ENCODE results near the gene TRIM62. TPM values are rescaled to one million over a fixed set of nuclear protein-coding genes. Genes with fewer than 3 reads are reported as not detected.

Gene TRIM62
- total RNA-seq, 1 donor from 2014 or later: 4.8 TPM

DNA sequence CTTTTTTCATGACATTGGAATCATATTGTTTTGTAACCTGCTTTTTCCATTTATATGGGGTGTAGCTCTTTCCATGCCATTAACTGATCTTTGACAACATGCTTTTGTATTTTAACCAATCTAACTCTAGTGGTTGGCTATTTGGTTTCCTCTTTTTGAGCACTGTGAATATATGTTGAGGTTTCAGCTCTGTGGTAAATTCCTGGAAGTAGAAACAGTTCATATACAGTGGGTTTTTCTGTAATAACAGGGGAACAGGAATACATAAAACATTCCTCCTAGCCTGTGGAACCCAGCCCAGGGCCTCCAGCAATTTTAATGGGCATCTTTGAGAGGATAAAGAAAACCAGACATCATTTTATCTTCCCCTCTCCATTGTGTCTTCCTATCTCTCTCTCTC is 83.5 kb downstream of the TRIM62 start:
- Histone ChIP-seq H3K27me3 (ENCODE audit: control insufficient read depth, insufficient read depth, low read length) (no peaks in the 10 kb centered on the region), H3K36me3 (ENCODE audit: control insufficient read depth, insufficient read depth, low read length) (no peaks in the 10 kb centered on the region), H3K4me3 (ENCODE audit: low read depth, low read length) (no peak overlapping the region)
- TF ChIP-seq, protein P1, sequence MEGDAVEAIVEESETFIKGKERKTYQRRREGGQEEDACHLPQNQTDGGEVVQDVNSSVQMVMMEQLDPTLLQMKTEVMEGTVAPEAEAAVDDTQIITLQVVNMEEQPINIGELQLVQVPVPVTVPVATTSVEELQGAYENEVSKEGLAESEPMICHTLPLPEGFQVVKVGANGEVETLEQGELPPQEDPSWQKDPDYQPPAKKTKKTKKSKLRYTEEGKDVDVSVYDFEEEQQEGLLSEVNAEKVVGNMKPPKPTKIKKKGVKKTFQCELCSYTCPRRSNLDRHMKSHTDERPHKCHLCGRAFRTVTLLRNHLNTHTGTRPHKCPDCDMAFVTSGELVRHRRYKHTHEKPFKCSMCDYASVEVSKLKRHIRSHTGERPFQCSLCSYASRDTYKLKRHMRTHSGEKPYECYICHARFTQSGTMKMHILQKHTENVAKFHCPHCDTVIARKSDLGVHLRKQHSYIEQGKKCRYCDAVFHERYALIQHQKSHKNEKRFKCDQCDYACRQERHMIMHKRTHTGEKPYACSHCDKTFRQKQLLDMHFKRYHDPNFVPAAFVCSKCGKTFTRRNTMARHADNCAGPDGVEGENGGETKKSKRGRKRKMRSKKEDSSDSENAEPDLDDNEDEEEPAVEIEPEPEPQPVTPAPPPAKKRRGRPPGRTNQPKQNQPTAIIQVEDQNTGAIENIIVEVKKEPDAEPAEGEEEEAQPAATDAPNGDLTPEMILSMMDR (IDR thresholded peaks at IDR 0.05; ENCODE audit: insufficient read depth, low read length, poor library complexity, severe bottlenecking): no peak
- no peak for DNase-seq (ENCODE audit: low read depth)

DNA sequence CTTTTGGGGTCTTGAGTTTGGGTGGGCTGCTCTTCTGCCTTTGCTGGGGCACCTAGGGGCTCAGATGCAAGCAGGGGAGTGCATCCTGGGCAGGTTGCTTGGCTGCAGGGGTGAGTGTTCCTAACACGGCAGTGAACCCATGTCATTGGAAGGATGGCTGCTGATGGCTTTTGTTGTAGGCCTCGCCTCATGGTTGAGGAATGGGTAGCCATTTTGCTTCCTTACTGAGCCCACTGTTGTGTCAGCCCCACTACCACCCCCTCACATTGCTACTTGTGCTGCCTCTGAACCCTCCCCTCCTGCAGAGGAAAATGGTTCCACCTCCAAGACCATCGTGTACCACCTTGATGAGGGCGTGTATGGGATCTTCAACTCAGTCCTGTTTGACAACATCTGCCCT is 84.1 kb downstream of the TRIM62 start:
- Histone ChIP-seq H3K27me3 (ENCODE audit: control insufficient read depth, insufficient read depth, low read length) (no peaks in the 10 kb centered on the region), H3K36me3 (ENCODE audit: control insufficient read depth, insufficient read depth, low read length) (no peaks in the 10 kb centered on the region), H3K4me3 (ENCODE audit: low read depth, low read length) (no peak overlapping the region)
- TF ChIP-seq, protein P1 (IDR thresholded peaks at IDR 0.05; ENCODE audit: insufficient read depth, low read length, poor library complexity, severe bottlenecking): no peak
- DNase-seq (ENCODE audit: low read depth): no peak

DNA sequence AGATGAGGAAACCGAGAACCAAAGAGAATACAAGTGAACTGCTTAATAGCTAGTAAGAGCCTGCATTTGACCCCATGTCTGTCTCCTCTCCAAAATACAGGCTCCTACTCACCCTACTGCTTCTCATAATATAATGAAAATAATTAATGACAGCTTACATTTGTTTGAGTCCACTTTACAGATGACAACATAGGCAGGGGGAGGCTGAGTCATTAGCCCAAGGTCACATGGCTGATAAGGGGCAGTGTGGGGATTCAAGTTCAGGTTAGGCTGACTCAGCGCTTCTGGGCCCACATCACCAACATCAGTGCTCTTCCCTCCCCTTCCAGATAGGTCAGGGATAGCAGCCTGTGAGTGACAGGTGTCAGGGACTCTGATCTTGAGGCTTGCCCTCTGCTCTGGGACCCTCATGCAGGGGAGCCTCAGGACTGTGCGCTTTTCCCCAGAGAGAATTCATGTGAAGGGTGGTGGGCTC is 84.7 kb downstream of the TRIM62 start:
- Histone ChIP-seq H3K4me3 (ENCODE audit: low read depth, low read length) (no peak overlapping the region), H3K27me3 (ENCODE audit: control insufficient read depth, insufficient read depth, low read length) (no peaks in the 10 kb centered on the region), H3K36me3 (ENCODE audit: control insufficient read depth, insufficient read depth, low read length) (no peaks in the 10 kb centered on the region)
- no peak for DNase-seq (ENCODE audit: low read depth)
- TF ChIP-seq, protein P1 (IDR thresholded peaks at IDR 0.05; ENCODE audit: insufficient read depth, low read length, poor library complexity, severe bottlenecking): no peak

DNA sequence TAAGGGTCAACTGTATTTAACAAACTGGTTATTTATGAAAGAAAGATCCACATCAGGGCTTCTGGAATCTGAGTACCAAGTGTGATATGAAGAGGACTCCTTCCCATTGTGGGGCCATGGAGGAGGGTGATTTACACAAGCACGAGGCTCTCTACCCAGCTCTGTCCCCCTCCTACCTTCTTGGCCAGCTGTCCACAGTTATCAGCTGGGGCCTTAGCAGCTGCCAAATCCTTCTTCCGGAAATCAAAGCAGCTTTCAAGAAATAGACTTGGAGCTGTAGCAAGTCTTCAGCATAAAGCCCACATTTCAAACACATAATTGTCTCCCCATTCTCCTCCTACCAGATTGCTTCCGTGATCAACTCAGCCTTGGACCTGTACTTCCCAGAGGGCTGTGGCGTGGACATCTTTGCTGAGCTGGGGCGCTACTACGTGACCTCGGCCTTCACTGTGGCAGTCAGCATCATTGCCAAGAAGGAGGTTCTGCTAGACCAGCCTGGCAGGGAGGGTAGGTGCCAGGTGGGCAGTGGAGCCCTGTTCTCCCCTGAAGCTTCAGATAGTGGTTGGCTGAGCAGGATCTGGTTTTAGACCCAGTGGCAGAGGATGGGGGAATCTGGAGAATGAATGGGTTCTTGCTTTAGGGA is 85.4 kb downstream of the TRIM62 start:
- no peak for DNase-seq (ENCODE audit: low read depth)
- H3K36me3 ChIP-seq (ENCODE audit: control insufficient read depth, insufficient read depth, low read length): no peaks in the 10 kb centered on the region
- no peaks in the 10 kb centered on the region for H3K27me3 ChIP-seq (ENCODE audit: control insufficient read depth, insufficient read depth, low read length)
- TF ChIP-seq, protein P1 (IDR thresholded peaks at IDR 0.05; ENCODE audit: insufficient read depth, low read length, poor library complexity, severe bottlenecking): no peak
- no peak overlapping the region for H3K4me3 ChIP-seq (ENCODE audit: low read depth, low read length)

Other genes with a start within 250 kb of the TRIM62 start
- 32.8 and 33.7 TPM in 2 replicates for gene RNF19B, start 217.2 kb downstream of the TRIM62 start, total RNA-seq
- gene AK2, start 145.2 kb downstream of the TRIM62 start, total RNA-seq: 156 and 161 TPM in 2 replicates
- gene AZIN2, start 100.9 kb downstream of the TRIM62 start, total RNA-seq: 2.8 and 4.0 TPM in 2 replicates
- 20.7 and 26.0 TPM in 2 replicates for gene ZNF362, start 74.4 kb upstream of the TRIM62 start, total RNA-seq
- not detected in 2 replicates for gene A3GALT2, start 139.1 kb upstream of the TRIM62 start, total RNA-seq
- gene PHC2, start 249.1 kb upstream of the TRIM62 start, total RNA-seq: 216 and 226 TPM in 2 replicates

Data from kidney epithelial cell (primary cell).